ENCODE measurements around the gene MICALL2.

Gene MICALL2

GRCh38 chr7:1411414-1411813, 47.9 kb downstream of the MICALL2 start:
- DNase-seq, result no peak

- DNase-seq, result no peak
Observed at GRCh38 chr7:1410992-1411391, 48.3 kb downstream of the MICALL2 start.

GRCh38 chr7:1409555-1409954, 49.7 kb downstream of the MICALL2 start:
- no peak for DNase-seq

GRCh38 chr7:1408466-1408865, 50.8 kb downstream of the MICALL2 start:
- DNase-seq, result no peak

GRCh38 chr7:1407892-1408291, 51.4 kb downstream of the MICALL2 start:
- DNase-seq, result no peak

- DNase-seq, result no peak
Observed at GRCh38 chr7:1404898-1405548, 54.2 kb downstream of the MICALL2 start.

- DNase-seq, result no peak
Observed at GRCh38 chr7:1404460-1404809, 54.8 kb downstream of the MICALL2 start.

- DNase-seq, result peak; percentile 15 to 26
Observed at GRCh38 chr7:1403638-1404459, 55.4 kb downstream of the MICALL2 start.

GRCh38 chr7:1402791-1403637, 56.3 kb downstream of the MICALL2 start:
- no peak for DNase-seq

GRCh38 chr7:1402110-1402790, 57.0 kb downstream of the MICALL2 start:
- DNase-seq, result no peak

DNA sequence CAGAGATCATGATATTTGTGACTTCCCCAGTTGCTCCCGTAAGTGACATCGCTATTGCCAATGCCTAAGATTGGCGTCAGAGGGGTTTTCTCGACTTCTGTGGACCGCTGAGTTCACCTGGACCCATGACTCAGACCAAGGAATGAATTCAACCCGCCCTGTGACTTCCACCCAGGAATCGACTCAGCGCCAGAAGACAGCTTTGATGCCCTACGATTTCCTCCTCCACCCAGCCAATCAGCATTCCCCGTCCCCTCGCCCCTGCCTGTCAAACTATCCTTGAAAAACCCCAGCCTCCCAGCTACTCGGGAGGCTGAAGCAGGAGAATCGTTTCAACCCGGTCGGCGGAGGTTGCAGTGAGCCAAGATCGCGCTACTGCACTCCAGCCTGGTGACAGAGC, 58.3 kb downstream of the MICALL2 start:
- DNase-seq, result no peak

DNA sequence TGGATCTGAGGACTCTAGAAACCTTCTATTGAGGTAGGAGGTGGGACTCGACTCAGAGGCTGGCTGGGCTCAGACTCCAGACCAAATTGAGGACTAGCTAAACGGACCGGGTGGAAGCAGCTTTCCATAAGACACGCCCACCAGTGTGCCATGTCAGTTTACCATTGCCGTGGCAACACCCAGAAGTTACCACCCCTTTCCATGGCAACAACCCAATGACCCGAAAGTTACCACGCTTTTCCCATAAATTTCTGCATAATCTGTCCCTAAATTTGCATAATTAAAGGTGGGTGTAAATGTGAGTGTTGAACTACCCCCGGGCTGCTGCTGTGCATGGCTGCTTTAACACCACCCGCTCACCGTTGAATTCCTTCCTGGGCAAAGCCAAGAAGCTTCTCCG, 58.9 kb downstream of the MICALL2 start:
- DNase-seq, result no peak

- no peak for DNase-seq
Observed at GRCh38 chr7:1397491-1398327, 61.6 kb downstream of the MICALL2 start.

GRCh38 chr7:1396195-1396594, 63.1 kb downstream of the MICALL2 start:
- DNase-seq, result no peak

DNA sequence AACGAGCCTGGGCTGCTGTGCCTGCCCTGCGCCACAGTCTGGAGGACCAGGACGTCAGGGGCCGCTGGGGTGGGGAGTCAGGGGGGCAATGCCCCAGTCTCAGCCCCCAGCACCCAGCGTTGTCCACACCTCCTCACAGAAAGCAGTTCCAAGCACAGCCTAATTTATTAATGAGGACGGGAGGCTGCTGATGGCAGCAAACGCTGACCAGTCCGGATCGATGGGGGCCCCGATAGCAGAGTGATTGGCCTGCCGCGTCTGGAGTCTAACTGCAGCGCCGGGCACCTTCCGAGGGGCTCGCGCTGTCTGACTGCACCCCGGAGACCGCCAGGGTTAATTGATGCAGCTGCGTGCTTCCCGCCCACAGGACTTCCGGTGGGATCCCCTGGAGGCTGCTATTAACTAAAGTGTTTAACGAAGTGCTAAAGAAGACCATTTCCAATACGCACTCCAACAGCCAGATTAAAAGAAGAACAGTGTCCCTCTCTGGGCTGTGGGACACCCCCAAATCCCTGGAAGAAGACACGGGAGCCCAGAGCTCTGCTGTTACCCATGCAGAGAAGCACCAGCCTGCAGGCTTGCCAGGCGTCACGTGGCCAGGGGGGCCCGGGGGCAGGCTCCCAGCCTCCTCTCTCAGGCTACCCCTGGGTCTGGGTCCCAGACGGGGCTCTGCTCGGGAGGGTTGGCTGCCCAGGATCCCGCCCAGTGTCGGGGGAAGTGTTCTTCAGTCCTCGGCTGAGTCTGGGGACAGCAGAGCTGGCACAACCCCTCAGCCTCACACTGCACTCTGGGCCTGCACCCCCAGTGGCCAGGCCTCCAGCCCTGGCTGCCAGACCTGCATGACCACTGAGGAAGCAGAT, 63.8 kb downstream of the MICALL2 start:
- no peak for DNase-seq

DNA sequence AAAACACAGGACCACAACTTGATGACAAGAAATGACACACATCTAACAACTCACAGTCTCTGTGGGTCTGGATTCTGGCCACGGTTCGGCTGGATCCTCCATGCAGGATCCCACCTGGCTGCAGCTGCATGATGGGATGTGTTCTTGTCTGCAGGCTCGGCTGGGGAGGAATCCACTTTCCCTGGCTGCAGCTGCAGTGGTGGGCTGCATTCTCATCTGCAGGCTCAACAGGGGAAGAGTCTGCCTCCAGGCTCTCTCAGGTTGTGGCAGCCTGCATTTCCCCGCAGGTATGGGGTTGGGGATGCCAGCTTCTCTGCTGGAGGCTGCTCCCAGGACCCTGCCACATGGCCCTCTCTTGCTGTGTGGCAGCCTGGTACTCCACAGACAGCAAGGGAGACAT, 64.9 kb downstream of the MICALL2 start:
- DNase-seq, result no peak

DNA sequence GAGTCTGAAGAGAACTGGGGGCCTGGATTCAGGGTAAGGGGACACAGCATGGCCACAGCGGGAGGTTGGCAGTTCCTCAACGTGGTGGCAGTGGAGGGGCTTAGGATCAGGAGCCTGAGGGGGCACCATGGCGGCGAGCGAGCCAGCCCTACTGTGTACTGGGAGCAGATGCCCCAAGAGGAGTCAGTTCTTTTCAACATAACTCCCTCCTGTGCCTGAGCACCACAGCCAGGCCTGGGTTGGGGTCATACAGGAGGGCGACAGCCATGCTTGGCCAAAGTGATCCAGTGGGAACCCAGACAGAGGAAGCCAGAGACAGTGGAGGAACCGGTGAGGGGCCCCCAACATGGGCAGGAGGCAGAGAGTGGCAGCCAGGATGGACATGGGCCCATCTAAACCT, 65.8 kb downstream of the MICALL2 start:
- DNase-seq, result no peak

DNA sequence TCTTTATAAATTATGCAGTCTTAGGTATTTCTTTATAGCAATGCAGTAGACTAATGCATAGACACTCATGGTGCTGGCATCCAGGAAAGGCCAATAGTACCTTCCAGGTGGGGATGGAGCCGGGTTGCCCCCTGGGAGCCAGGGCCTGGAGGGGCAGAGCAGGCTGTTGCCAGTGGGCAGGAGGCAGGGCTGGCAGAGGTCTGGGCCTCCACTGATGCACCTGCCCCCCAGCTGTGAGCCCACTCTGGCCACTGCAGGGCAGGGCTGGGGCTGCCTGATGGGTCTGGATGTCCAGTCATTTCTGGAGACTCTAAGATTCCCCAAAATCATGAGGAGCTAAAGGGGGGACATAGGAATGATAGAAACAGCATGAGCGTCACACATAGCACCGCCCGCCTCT, 66.7 kb downstream of the MICALL2 start:
- no peak for DNase-seq

DNA sequence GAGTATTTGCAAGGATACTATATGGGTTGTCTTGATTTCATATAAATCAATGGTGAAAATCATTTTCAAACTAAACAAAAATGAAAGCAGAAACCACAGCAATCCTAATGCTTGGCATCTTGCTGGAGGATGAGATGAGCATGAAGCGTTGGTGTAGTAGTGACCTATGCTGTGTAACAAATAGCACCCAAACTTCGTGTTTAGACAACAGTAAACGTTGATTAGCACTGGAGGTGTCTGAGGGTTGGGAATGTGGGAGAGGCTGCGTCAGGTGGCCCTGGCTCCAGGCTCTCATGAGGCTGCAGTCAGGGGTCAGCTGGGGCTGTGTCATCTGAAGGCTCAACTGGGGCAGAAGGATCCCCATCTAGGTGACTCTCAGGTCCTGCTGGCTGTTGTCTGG, 67.8 kb downstream of the MICALL2 start:
- DNase-seq, result no peak

GRCh38 chr7:1388703-1389335, 70.5 kb downstream of the MICALL2 start:
- DNase-seq, result no peak

All from Kasumi-1 (cell line).